HG02970 (cell line): ENCODE data around the gene ETHE1.

Experiments
- ATAC-seq: cut with Tn5 transposase; IDR thresholded peaks from one replicate; pipeline ENCODE4 v1.9.1; 2021; ENCODE audit warnings: mild to moderate bottlenecking, moderate library complexity, moderate number of reproducible peaks; ENCODE audit not compliant: unreplicated experiment, low FRiP score

The ETHE1 gene, protein sequence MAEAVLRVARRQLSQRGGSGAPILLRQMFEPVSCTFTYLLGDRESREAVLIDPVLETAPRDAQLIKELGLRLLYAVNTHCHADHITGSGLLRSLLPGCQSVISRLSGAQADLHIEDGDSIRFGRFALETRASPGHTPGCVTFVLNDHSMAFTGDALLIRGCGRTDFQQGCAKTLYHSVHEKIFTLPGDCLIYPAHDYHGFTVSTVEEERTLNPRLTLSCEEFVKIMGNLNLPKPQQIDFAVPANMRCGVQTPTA

DNA sequence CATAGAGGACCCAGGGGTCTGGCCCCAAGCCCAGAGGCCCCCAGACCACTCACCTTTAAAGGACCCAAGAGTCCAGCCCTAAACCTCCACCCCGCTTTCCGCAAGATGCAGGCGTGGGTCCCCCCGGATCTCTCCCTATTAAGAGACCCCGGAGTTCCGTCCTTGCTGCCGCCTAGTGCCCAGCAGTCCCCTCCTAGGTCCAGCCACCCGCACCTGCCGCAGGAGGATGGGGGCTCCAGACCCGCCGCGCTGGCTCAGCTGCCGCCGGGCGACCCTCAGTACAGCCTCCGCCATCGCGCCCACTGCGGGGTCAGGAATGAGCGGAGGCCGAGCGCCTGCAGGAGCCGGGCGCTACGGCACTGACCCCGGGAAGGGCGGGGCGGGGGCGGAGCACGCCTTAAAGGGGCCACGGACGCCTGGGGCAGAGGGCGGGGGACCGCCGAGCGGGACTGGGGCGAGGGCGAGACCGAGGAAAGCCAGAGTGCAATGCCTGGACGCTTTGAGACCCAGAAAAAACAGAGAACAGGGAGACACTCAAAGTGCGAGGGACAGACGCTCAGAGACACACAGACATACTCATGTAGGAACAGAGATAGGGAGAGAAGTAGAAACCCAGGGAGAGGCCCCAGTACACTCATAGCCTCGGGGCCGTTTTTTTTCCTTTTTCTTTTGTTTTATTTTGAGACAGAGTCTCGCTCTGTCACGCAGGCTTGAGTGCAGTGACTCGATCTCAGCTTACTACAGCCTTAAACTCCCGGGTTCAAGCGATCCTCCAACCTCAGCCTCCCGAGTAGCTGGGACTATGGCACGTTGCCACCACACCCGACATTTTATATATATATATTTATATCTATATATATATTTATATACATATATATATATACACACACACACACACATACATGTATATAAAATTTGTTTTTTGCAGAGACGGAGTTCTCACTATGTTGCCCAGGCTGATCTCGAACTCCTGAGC, at the start of gene ETHE1:
ETHE1 (minus strand) TSS at position 318 of the 976 bp plus-strand sequence; CDS start at position 294, 24 bp downstream.
- ATAC-seq: peak; percentile 55

DNA sequence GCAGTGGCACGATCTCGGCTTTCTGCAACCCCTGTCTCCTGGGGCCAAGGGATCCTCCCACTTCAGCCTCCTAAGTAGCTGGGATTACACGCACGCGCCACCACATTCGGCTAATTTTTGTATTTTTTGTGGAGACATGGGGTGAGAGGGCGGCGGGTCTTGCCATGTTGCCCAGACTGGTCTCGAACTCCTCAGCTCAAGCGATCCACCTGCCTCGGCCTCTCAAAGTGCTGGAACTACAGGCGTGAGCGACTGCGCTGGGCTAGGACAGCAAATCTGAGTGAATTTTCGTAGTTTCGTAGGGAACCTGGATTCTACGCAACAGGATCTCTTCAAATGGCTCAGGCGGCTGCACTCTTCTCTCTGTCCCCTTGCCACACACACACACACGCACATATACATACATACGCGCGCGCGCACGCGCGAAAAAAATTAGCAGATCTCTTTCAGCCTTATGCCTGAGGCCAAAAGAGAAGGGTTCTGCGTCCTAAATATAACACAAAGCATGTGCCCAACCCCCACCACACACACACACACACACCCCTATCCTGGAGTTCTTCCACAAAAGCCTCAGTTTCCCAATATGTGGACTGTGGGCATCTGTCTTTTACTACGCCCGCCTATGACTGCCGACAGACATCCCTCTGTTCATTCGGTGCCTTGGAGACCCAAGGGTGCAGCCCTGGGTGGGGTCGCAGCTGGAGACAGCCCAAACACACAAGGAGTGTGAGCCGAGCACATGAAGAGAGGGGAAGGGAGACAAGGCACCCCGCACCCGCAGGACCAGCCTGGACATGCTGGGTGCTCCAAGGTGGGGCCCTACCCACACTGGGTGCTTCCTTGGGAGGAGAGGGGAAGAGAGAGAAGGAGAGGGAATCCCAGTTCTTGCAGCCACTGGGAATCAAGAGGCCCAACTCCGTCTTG, 49.2 kb upstream of the ETHE1 start:
- no peak for ATAC-seq

DNA sequence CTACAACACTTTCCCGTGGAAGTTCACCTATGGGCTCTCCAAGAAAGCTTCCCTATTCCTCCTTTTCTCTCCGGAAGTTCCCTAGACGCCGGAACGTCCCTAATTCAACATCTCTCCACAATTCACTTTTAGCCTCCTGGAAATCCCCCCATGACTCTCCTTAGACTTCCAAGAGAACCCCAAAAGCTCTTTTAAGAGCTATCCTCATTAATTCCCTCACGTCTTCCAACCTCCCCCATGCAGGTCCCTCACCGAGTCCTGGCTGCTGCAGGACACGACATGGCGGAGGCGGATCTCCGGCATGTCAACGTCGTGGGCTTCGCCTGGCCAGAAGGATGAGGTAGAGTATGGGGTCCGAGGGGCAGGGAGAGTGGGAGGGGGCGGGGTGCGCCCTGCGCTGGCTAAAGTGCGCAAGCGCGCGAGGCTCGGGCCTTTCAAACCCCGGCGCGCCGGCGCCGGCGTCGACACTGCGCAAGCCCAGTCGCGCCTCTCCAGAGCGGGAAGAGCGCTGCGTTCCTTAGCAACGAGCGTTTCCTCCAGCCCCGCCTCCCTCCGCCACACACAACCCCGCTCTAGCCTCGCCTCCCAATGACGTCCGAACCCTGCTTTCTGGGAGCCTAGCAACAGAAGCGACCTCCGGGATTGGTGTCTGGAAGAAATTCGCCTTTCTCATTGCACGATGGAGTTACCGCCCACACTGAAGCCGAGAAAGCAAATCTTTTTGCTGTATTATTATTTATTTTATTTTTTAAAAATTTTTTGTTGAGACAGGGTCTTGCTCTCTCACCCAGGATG, 48.4 kb upstream of the ETHE1 start, which contains the start of the genes PINLYP and XRCC1:
PINLYP (plus strand) TSS at position 646 of the 795 bp plus-strand sequence. CDS start 1,391 bp downstream, outside the sequence.
XRCC1 (minus strand) TSS at position 372 of the 795 bp plus-strand sequence; CDS start at position 303, 69 bp downstream.
- peak; percentile 91 for ATAC-seq

DNA sequence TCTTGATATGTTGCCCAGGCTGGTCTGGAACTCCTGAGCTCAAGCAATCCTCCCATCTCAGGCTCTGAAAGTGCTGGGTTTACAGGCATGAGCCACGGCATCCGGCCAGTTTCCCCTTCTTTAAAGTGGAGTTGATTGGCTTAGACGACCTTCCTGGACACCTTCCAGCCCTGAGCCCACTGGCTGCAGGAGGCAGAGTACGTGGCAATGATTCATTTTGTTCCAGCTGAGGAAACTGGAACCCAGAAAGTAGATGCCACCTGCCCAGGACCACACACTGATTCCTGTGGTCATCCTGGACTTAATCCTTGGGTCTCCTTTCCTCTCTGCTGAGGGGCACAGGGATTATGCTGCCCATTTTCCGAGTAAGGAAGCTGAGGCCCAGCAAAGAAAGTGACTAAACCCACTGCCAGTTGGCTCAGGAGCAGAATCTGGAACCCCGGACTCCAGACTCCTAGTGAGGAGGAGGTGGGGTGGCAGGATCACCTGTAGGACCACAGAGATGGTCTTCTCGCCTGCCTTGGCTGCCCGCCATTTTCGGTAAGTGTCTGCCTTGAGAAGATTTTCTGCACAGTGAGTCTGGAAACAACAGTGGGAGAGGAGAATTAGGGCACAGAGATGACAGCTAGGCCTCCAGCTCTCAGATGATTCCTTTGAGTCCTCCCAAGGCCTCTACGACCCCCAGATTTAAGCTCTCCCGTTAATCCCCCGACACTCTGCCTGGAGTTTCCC, 47.6 kb upstream of the ETHE1 start:
- ATAC-seq: no peak

DNA sequence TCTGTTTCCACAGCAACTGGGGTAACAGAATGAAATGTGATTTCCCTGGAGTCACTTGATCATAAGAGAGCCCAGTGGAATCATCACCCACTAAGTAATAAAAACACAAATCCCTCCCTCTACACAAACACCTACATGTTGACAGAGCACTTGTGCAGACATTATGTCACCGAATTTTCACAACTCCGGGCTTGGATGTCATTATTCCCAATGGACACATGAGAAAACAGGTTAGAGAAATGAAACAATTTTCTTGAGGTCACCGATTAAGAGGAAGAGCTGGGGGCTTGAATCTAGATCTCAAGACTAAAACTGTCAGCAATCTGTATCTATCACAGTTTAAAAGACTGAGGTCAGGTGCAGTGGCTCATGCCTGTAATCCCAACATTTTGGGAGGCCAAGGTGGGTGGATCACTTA, 45.2 kb upstream of the ETHE1 start:
- ATAC-seq: no peak

DNA sequence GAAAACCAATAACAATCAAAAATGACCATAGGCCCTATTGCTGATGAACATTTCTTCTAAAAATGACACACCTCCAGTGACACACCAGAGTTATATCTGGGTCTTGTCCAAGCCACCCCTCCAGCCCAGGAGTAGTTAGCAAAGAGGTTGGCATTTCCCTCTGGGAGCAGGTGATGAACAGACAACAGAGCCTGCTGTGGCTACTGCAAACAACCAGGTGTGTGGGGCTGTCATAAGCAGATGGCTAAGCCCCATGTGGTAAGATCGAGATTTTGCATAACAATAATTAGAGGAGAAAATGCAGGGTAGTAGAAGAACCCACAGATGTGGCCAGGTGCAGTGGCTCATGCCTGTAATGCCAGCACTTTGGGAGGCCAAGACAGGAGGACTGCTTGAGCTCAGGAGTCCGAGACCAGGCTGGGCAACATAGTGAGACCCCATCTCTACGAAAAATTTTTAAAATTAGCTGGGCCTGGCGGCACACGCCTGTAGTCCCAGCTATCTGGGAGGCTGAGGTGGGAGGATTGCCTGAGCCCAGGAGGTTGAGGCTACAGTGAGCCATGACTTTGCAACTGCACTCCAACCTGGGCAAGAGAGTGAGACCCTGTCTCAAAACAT, 43.3 kb upstream of the ETHE1 start:
- no peak for ATAC-seq

DNA sequence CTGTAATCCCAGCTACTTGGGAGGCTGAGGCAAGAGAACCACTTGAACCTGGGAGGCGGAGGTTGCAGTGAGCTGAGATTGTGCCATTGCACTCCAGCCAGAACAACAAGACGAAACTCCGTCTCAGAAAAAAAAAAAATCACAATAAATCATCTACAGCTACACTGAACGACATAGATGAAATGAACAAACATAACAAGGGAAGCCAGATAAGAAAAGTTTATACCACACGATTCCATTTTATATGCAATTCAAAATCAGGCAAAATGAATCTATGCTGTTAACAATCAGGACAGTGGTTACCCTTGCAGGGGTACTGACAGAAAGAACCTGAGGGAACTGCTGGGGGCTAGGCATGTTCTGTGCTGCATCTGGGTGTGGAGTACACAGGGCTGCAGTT, 42.7 kb upstream of the ETHE1 start:
- ATAC-seq: no peak

DNA sequence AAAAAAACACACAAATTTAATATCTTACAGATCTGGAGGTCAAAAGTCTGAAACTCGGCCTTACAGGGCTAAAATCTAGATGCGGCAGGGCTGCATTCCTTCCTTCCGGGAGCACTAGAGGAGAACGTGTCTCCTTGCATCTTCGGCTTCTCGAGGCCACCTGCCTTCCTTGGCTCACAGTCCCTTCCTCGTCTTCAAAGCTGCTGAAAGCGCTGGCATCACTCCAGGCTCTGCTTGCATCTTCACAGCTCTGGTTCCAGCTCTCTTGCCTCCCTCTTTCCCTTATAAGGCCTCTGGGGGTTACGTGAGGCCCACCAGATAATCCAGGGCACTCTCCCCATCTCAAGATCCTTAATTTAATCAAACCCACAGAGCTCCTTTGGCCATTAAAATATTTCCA, 37.8 kb upstream of the ETHE1 start:
- no peak for ATAC-seq

DNA sequence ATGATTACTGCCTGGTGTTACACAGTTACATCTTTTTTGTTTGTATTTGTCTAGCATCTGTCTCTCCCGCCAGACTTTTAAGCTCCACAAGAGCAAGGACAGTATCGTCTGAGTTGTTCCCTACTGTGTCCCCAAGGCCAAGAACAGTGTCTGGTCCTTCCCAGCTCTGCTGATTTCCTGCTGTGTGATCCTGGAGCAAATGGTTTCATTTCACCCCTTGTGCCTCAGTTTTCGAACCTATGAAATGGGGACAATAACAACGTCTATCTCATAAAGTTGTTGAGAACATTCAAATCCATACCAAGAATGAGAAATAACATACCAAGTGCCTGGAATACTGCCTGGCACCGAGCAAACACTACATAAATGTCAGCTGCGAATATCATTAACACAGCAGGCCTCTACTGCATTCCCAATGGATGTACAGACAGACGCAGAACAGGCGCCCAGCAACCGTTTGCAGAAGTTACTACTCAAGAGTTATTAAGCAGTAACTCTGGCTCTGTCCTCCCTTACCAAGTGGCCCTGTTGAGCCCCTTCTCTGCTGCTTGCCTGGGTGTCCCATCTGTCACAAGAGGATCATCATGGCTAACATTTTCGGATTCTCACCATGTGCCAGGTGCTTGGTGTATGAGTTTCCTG, 36.9 kb upstream of the ETHE1 start:
- ATAC-seq: no peak

DNA sequence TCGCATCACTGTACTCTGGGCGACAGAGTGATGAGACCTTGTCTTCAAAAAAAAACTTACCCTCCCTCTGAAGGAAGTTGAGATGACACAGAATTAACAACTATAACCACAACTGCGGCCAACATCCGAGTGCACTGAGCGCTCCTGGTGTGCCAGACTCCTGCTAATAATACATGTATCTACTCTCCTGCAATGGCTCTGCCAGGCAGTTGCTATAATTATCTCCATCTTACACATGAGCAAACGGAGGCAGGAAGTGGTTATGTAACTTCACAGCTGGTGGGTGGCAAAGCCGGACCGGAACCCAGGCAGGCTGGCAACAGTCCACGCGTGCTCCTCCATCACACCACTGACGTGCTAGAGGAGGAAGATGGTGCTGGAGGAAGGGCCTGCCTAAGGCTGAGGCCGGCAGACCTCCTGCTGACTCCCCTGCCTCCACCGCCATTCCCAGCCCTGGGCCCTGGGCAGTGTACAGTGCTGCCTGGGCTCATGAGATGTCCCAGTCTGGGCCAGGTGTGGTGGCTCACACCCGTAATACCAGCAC, 35.8 kb upstream of the ETHE1 start:
- no peak for ATAC-seq

DNA sequence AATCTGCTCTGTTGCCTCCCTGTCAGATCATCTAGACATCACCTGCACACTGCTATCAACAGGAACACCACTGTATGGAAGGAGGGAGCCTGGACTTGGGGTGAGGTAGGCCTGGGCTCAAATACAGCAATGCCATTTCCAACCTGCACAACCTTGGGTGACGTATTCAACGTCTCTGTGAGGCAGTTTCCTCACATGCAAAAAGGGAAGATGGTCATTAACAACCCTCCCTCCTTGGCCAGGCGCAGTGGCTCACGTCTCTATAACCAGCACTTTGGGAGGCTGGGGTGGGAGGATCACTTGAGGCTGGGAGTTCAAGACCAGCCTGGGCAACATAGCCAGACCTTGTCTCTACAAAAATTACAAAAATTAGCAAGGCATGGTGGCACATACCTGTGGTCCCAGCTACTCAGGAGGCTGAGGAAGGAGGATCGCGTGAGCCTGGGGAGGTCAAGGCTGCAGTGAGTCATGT, 35.3 kb upstream of the ETHE1 start:
- ATAC-seq: no peak

DNA sequence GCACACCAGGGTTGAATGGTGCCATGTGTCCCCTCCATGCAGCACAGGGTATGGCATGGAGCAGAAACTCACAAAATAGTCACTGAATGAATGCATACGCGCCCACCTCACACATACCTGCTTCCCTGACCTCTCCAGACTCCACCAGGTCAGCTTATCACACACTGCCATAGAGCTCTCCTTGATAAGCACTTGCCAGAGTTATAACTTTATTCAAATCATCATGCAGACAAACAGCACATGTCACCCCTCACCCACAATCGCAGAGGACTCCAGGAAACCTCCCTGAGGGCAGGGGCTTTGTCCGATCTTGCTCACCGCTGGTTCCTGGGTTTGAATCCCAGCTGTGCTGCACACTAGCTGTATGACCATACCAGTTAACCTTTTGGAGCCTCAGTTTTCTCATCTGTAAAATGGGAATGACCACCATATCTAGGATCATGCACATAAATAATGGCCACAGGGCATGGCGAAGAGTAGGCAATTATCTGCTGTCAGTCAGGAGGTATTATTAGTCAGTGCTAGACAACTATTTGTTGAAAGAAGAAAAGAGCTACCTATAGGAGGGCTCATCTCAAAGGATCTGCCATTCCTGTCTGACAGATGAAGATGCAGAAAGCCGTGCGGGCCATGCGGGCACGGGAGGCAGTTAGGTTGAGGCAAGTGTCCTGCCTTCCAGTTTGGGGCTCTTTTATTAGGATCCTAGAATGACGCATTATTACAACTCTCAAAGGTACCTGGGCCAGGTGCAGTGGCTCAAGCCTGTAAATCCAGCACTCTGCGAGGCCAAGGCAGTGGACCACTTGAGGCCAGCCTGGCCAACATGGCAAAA, 34.4 kb upstream of the ETHE1 start:
- no peak for ATAC-seq

DNA sequence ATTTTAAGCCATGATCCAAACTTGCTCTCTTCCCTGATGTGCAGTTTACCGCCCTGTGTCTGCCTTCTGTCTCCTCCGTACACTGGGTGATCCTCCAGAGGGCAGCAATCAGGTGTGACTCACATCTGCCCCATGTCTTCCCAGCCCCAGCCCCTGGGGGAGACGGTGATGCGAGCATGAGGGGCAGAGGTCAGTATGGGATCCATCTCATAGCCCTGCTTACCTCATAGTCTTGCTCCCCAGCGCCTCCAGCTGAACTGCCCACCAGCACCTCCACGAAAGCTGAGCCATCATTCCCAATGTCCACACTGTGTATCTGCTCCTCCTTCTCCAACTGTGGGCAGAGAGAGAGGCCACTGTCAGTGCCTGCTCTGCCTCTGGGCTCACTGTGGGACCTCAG, 33.7 kb upstream of the ETHE1 start:
- no peak for ATAC-seq

DNA sequence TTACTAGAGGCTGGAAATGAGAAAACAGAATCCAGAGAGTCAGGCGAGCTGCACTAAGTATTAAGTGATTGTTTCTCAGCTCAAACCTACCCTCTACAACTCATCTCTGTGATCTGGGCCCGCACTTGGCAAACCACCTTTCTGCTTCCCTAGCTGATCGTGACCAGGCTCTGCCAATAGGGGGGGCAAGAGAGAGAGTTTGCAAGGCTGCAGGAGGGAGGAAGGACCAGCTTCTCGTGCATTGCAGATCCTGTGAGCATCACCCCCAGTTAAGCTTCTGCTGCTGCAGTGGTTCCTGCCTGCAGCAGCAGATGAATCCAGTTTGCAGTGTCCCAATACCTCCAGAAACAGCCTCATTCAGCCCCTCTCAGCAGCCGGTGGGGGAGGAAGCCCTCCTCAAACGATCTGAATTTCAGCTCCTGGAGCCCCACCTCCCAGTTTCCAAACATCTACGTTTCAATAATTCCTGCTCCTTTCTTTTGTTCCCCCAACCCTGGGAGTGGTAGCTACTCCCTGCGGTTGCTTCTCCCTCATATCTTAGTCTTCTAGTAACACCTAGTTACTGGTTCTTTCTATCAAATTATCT, 28.3 kb upstream of the ETHE1 start:
- no peak for ATAC-seq

DNA sequence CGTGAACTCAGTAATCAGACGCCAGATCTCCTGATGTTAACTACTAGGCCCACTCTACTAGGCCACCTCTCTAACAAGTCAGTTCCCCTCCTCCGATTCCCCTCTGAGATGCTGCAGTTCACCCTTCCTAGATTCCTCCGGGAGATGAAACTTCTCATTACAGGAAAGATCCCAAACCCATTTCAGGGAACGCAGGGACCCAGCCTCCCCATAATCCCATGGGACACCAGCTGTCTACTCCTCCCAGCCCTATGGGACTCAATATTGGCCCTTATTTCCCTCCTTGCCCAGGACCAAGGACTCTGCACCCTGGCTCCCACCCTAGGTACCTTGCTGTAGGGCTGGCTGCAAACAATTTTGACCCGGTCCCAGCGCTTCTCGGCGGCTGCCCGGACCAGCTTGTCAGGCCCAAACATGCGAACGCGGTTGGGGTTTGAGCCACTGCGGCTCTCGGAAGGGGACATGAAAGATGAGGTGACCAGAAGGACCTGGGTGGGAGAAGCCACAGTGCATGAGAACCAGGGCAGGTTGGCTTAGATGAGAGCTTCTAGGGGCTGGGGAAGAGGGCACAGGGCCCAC, 27.4 kb upstream of the ETHE1 start:
- ATAC-seq: no peak

DNA sequence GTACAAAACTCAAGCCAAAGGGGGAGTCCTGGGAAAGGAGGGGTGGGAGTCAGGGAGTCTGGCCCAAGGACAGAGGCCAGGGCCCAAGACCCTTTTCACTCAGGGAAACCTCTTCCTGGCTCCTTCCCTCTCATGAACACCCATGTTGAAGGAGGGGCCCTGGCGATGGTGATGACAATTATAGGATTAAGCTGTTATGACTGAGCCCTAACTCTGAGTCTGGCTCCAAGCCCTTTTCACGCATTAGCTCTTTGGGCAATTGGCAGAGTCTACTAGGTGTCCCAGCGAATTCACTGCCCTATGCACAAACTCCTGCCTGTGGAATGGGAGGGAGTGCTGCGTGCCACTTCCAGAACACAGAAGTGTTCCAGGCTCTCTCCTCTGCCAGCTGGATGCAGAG, 26.7 kb upstream of the ETHE1 start:
- no peak for ATAC-seq
